HepG2 (cell line): ENCODE results near the gene TCFL5. TPM values are rescaled to one million over a fixed set of nuclear protein-coding genes. Genes with fewer than 3 reads are reported as not detected.

ENCODE experiments used
- AKNA ChIP-seq: sonication (generic); formaldehyde crosslinking; IDR thresholded peaks from 2 replicates; pipeline ENCODE4 v1.4.0; 2020; ENCODE audit warnings: missing genetic modification reagents, borderline replicate concordance
- ASH2L ChIP-seq: fragments of 300-600, 200-600 bp; sonication (generic); IDR thresholded peaks from 2 replicates; pipeline ENCODE4 v1.7.0; 2017; ENCODE audit warnings: low read depth, mild to moderate bottlenecking, moderate library complexity, mixed read lengths, low read length; ENCODE audit not compliant: insufficient read length
- ATF6 ChIP-seq: sonication (generic); formaldehyde crosslinking; conservative IDR thresholded peaks from 2 replicates; pipeline ENCODE4 v1.4.0; 2020; ENCODE audit warnings: missing genetic modification reagents
- CREB3 ChIP-seq: sonication (generic); formaldehyde crosslinking; IDR thresholded peaks from 2 replicates; pipeline ENCODE4 v1.5.0; 2020; ENCODE audit warnings: missing genetic modification reagents
- GLI4 ChIP-seq: sonication (generic); formaldehyde crosslinking; IDR thresholded peaks from 2 replicates; pipeline ENCODE4 v1.5.1; 2020; ENCODE audit warnings: missing genetic modification reagents, mild to moderate bottlenecking, moderate library complexity, borderline replicate concordance
- HNRNPH1 ChIP-seq: fragments of 200-400 bp; formaldehyde crosslinking; optimal IDR thresholded peaks from 2 replicates; pipeline ENCODE3; 2017; ENCODE audit warnings: mild to moderate bottlenecking, low read depth, low read length
- SALL2 ChIP-seq: sonication (generic); formaldehyde crosslinking; IDR thresholded peaks from 2 replicates; pipeline ENCODE4 v1.8.1; 2023; ENCODE audit warnings: mild to moderate bottlenecking, missing genetic modification reagents, inconsistent platforms
- SP140L ChIP-seq: sonication (generic); formaldehyde crosslinking; IDR thresholded peaks from 2 replicates; pipeline ENCODE4 v1.4.0; 2020; ENCODE audit warnings: missing genetic modification reagents, borderline replicate concordance
- TAF1 ChIP-seq: sonication (generic); formaldehyde crosslinking; IDR thresholded peaks from 2 replicates; pipeline ENCODE4 v1.4.0; 2020; ENCODE audit warnings: missing genetic modification reagents
- TBP ChIP-seq: sonication (generic); formaldehyde crosslinking; IDR thresholded peaks from 2 replicates; pipeline ENCODE4 v1.5.0; 2020; ENCODE audit warnings: missing genetic modification reagents
- XRCC5 ChIP-seq: fragments of 200-400 bp; formaldehyde crosslinking; optimal IDR thresholded peaks from 2 replicates; pipeline ENCODE3; 2017; ENCODE audit warnings: mild to moderate bottlenecking, low read length
- ZBTB2 ChIP-seq: sonication (generic); formaldehyde crosslinking; IDR thresholded peaks from 2 replicates; pipeline ENCODE4 v1.8.0; 2022; ENCODE audit warnings: low read depth, missing genetic modification reagents
- ZFP90 ChIP-seq: sonication (generic); formaldehyde crosslinking; IDR thresholded peaks from 2 replicates; pipeline ENCODE4 v1.8.0; 2022; ENCODE audit warnings: missing genetic modification reagents, mild to moderate bottlenecking, inconsistent platforms, borderline replicate concordance
- ZMYM3 ChIP-seq: sonication (generic); formaldehyde crosslinking; IDR thresholded peaks from 2 replicates; pipeline ENCODE4 v1.5.1; 2020; ENCODE audit warnings: mild to moderate bottlenecking, missing genetic modification reagents
- ZNF207 ChIP-seq: fragments of 450-650 bp; IDR thresholded peaks from 2 replicates; pipeline ENCODE4 v1.6.1; 2016; ENCODE audit warnings: antibody characterized with exemption, borderline replicate concordance
- ZNF260 ChIP-seq: sonication (generic); formaldehyde crosslinking; IDR thresholded peaks from 2 replicates; pipeline ENCODE4 v1.4.0; 2020; ENCODE audit warnings: missing genetic modification reagents, low read depth, mild to moderate bottlenecking, borderline replicate concordance
- ZNF33A ChIP-seq: sonication (generic); formaldehyde crosslinking; IDR thresholded peaks from 2 replicates; pipeline ENCODE4 v1.5.1; 2020; ENCODE audit warnings: missing genetic modification reagents, mild to moderate bottlenecking, moderate library complexity, borderline replicate concordance
- ZNF615 ChIP-seq: sonication (generic); formaldehyde crosslinking; IDR thresholded peaks from 2 replicates; pipeline ENCODE4 v1.5.0; 2020; ENCODE audit warnings: mild to moderate bottlenecking, missing genetic modification reagents, borderline replicate concordance
- ZNF619 ChIP-seq: sonication (generic); formaldehyde crosslinking; IDR thresholded peaks from 2 replicates; pipeline ENCODE4 v1.4.0; 2020; ENCODE audit warnings: mild to moderate bottlenecking, missing genetic modification reagents
- polyA plus RNA-seq, 8 experiments: library from polyadenylated mRNA; depleted of rRNA in 3 of 8; stranded (reverse) in 7 of 8; unstranded in 1 of 8; fragments of >200 nt; fragmentation: Illumina TruSeq in 4 of 8; extraction: Trizol in 4 of 8; gene quantifications; 2 replicates each; pipeline versions ENCODE4 v1.2.1 to v1.2.3, GENCODE V29; 2011 to 2016; ENCODE audit warnings: low read depth in 4 of 8, missing spikeins in 1 of 8, mixed read lengths in 1 of 8; ENCODE audit not compliant: insufficient read depth in 1 of 8
- total RNA-seq, 5 experiments: library from RNA; depleted of rRNA; stranded (reverse); fragments of >200 nt; fragmentation: Illumina TruSeq; extraction: Trizol; gene quantifications; 2 replicates each; pipeline ENCODE4 v1.2.3, GENCODE V29; 2016; ENCODE audit warnings: low read depth in 1 of 5

TCFL5 gene
- total and polyA plus RNA-seq, 2 of the 13 experiments (the other 11 are each of a cell fraction or from before 2014, with no cell fraction given): 14.8 to 20.0 TPM

GRCh38 chr20:62875419-62876361 is 14.1 kb upstream of the TCFL5 start (continued):
- TF ChIP-seq ASH2L (peak; percentile 57), ZNF619 (CRISPR knock-in tag) (0 out of 2 replicates have a peak, but pooled peaks have one; percentile 74), HNRNPH1 (no peak), ZNF260 (CRISPR knock-in tag) (no peak), TAF1 (CRISPR knock-in tag) (peak; percentile 54), XRCC5 (peak; percentile 98), ZBTB2 (CRISPR knock-in tag) (no peak), AKNA (CRISPR knock-in tag) (no peak), ZMYM3 (peak; percentile 53), ZNF615 (CRISPR knock-in tag) (no peak), GLI4 (no peak; the same call in 1 of the 2 replicates), ZFP90 (no peak), SP140L (no peak), TBP (no peak), CREB3 (CRISPR knock-in tag) (no peak), SALL2 (CRISPR knock-in tag) (no peak), ZNF207 (no peak), ATF6 (CRISPR knock-in tag) (no peak), ZNF33A (CRISPR knock-in tag) (no peak)
